WTC11 (cell line): ENCODE data around the gene RBSN. TPM values are rescaled to one million over a fixed set of nuclear protein-coding genes. Genes with fewer than 3 reads are reported as not detected.

Experiments
- ATAC-seq: fragments of 200-7000 bp; cut with Tn5 transposase; 2 replicates; pipeline ENCODE4 v1.10.0; 2021; ENCODE audit warnings: mild to moderate bottlenecking, moderate library complexity
- CTCF ChIA-PET: fragments of 300-600 bp; sonication (Branson Sonifier 250); formaldehyde crosslinking; loops from one replicate; lab custom pipeline; 2021; ENCODE audit warnings: antibody characterized with exemption; lab: Charles Lee
- POLR2A ChIA-PET: fragments of 350-600 bp; sonication (Branson Sonifier 250); formaldehyde crosslinking; loops from one replicate; lab custom pipeline; 2021; ENCODE audit warnings: antibody characterized with exemption; lab: Charles Lee
- DNase-seq: peaks from one replicate; pipeline ENCODE4 v3.0.0; 2021; ENCODE audit warnings: low spot score
- H3K27ac Mint-ChIP-seq: 2 replicates; pipeline ENCODE4 v1.8.0; 2021; ENCODE audit warnings: mixed read lengths
- H3K27me3 Mint-ChIP-seq: 2 replicates; pipeline ENCODE4 v1.8.0; 2021; ENCODE audit warnings: low read depth, mild to moderate bottlenecking, moderate library complexity, mixed read lengths
- H3K36me3 Mint-ChIP-seq: 2 replicates; pipeline ENCODE4 v1.8.0; 2021; ENCODE audit warnings: mixed read lengths
- H3K4me1 Mint-ChIP-seq: 2 replicates; pipeline ENCODE4 v1.8.0; 2022; ENCODE audit warnings: mixed read lengths
- H3K4me3 Mint-ChIP-seq: 2 replicates; pipeline ENCODE4 v1.8.0; 2021; ENCODE audit warnings: mild to moderate bottlenecking, moderate library complexity, mixed read lengths
- H3K9me3 Mint-ChIP-seq: 2 replicates; pipeline ENCODE4 v1.8.0; 2021; ENCODE audit warnings: mixed read lengths
- ATF1 ChIP-seq: sonication (generic); formaldehyde crosslinking; IDR thresholded peaks from 2 replicates; pipeline ENCODE4 v1.8.1; 2023; ENCODE audit warnings: mild to moderate bottlenecking, moderate library complexity, missing genetic modification reagents
- CDX4 ChIP-seq: fragments of 250-450 bp; sonication (Bioruptor Pico); IDR thresholded peaks from 2 replicates; pipeline ENCODE4 v1.9.0; 2021; ENCODE audit warnings: moderate library complexity, mild to moderate bottlenecking, inconsistent platforms, borderline replicate concordance
- CREB1 ChIP-seq: sonication (generic); formaldehyde crosslinking; IDR thresholded peaks from 2 replicates; pipeline ENCODE4 v1.8.0; 2023; ENCODE audit warnings: mild to moderate bottlenecking, missing genetic modification reagents
- E2F1 ChIP-seq: sonication (generic); formaldehyde crosslinking; IDR thresholded peaks from 2 replicates; pipeline ENCODE4 v1.8.0; 2022; ENCODE audit warnings: mild to moderate bottlenecking, missing genetic modification reagents
- EMX1 ChIP-seq: fragments of 250-450 bp; sonication (Bioruptor Pico); IDR thresholded peaks from 2 replicates; pipeline ENCODE4 v1.8.0; 2021; ENCODE audit warnings: mild to moderate bottlenecking
- GRHL2 ChIP-seq: fragments of 250-450 bp; sonication (Bioruptor Pico); IDR thresholded peaks from 2 replicates; pipeline ENCODE4 v1.8.0; 2022; ENCODE audit warnings: mild to moderate bottlenecking, moderate library complexity; ENCODE audit not compliant: insufficient replicate concordance, severe bottlenecking
- HMGA2 ChIP-seq: fragments of 250-450 bp; sonication (Bioruptor Pico); IDR thresholded peaks from 2 replicates; pipeline ENCODE4 v1.4.0; 2021; ENCODE audit warnings: mild to moderate bottlenecking, moderate library complexity
- JAZF1 ChIP-seq: fragments of 250-450 bp; sonication (Bioruptor Pico); IDR thresholded peaks from 2 replicates; pipeline ENCODE4 v1.9.0; 2021; ENCODE audit warnings: moderate library complexity, mild to moderate bottlenecking, inconsistent platforms
- NR3C1 ChIP-seq: sonication (generic); formaldehyde crosslinking; conservative IDR thresholded peaks from 2 replicates; pipeline ENCODE4 v1.8.1; 2023; ENCODE audit warnings: low read depth, mild to moderate bottlenecking, missing genetic modification reagents
- PRDM15 ChIP-seq: sonication (generic); formaldehyde crosslinking; IDR thresholded peaks from 2 replicates; pipeline ENCODE4 v1.8.0; 2022; ENCODE audit warnings: missing genetic modification reagents
- RORB ChIP-seq: fragments of 250-450 bp; sonication (Bioruptor Pico); IDR thresholded peaks from 2 replicates; pipeline ENCODE4 v1.9.0; 2021; ENCODE audit warnings: mild to moderate bottlenecking
- SMAD4 ChIP-seq: sonication (generic); formaldehyde crosslinking; IDR thresholded peaks from 2 replicates; pipeline ENCODE4 v1.8.0; 2022; ENCODE audit warnings: mild to moderate bottlenecking, missing genetic modification reagents
- SP1 ChIP-seq: sonication (generic); formaldehyde crosslinking; conservative IDR thresholded peaks from 2 replicates; pipeline ENCODE4 v1.8.1; 2022; ENCODE audit warnings: missing genetic modification reagents
- ZBTB21 ChIP-seq: sonication (generic); formaldehyde crosslinking; IDR thresholded peaks from 2 replicates; pipeline ENCODE4 v1.8.1; 2023; ENCODE audit warnings: mild to moderate bottlenecking, missing genetic modification reagents, borderline replicate concordance
- ZNF396 ChIP-seq: fragments of 250-450 bp; sonication (Bioruptor Pico); IDR thresholded peaks from 2 replicates; pipeline ENCODE4 v1.8.0; 2021; ENCODE audit warnings: mild to moderate bottlenecking, moderate library complexity, borderline replicate concordance
- total RNA-seq: library from RNA; stranded (reverse); gene quantifications from 3 replicates; pipeline ENCODE4 v1.2.3, GENCODE V29; 2021
- TF ChIP-seq, protein P1 (sequence below): sonication (generic); formaldehyde crosslinking; IDR thresholded peaks from 2 replicates; pipeline ENCODE4 v1.8.1; 2022; ENCODE audit warnings: mild to moderate bottlenecking, missing genetic modification reagents, moderate library complexity, borderline replicate concordance
- TF ChIP-seq, protein P2 (sequence below): sonication (generic); formaldehyde crosslinking; IDR thresholded peaks from 2 replicates; pipeline ENCODE4 v1.8.0; 2023; ENCODE audit warnings: missing genetic modification reagents
- TF ChIP-seq, protein P3 (sequence below): fragments of 250-450 bp; sonication (Bioruptor Pico); conservative IDR thresholded peaks from 2 replicates; pipeline ENCODE4 v1.9.0; 2021; ENCODE audit warnings: mild to moderate bottlenecking

Gene RBSN
- total RNA-seq, 1 experiment from 2014 or later = 24.2 TPM

DNA sequence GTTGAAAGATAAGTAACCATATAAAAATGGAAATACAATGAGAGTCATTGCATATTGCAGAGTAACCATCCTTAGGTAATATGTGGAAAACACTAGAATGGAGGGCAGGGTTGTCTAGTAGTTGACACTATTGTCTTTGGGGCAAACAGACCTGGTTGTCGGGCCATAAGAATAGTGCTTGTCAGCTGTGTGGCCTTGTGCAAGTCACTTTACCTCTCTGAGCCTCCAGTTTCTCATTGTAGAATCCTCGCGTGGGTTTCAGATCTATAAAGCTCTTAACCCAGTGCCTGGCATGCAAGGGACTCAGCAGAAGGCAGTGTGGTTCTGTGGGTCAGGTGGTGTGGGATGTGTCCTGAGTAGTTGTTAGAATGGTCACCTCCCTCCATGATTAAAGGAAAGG lies 65.8 kb downstream of the RBSN start:
- CTCF ChIA-PET = interaction anchor here (0.6 kb wide), 2 partner anchors 9 to 262 kb away, joined by 4 to 5 read pairs; no protein-coding TSS in a partner anchor
- DNase-seq = no peak
- POLR2A ChIA-PET = no interaction called here
- no peak for ATAC-seq
- no peak overlapping the region for H3K4me3 Mint-ChIP-seq
- H3K27ac Mint-ChIP-seq = no peak overlapping the region
- no peaks in the 10 kb centered on the region for H3K4me1 Mint-ChIP-seq
- no peaks in the 10 kb centered on the region; the same call in 1 of the 2 replicates for H3K27me3 Mint-ChIP-seq
- peaks cover 72% of the 10 kb centered on the region for H3K36me3 Mint-ChIP-seq
- TF ChIP-seq PRDM15 (no peak), ZNF396 (CRISPR knock-in tag) (no peak), EMX1 (CRISPR knock-in tag) (no peak), GRHL2 (CRISPR knock-in tag) (no peak), CREB1 (no peak), JAZF1 (CRISPR knock-in tag) (no peak), SP1 (CRISPR knock-in tag) (no peak), ATF1 (CRISPR knock-in tag) (no peak), NR3C1 (CRISPR knock-in tag) (no peak), RORB (CRISPR knock-in tag) (no peak), ZBTB21 (CRISPR knock-in tag) (no peak)
- TF ChIP-seq, protein P1, sequence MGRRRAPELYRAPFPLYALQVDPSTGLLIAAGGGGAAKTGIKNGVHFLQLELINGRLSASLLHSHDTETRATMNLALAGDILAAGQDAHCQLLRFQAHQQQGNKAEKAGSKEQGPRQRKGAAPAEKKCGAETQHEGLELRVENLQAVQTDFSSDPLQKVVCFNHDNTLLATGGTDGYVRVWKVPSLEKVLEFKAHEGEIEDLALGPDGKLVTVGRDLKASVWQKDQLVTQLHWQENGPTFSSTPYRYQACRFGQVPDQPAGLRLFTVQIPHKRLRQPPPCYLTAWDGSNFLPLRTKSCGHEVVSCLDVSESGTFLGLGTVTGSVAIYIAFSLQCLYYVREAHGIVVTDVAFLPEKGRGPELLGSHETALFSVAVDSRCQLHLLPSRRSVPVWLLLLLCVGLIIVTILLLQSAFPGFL (CRISPR knock-in tag) = no peak
- TF ChIP-seq, protein P2, sequence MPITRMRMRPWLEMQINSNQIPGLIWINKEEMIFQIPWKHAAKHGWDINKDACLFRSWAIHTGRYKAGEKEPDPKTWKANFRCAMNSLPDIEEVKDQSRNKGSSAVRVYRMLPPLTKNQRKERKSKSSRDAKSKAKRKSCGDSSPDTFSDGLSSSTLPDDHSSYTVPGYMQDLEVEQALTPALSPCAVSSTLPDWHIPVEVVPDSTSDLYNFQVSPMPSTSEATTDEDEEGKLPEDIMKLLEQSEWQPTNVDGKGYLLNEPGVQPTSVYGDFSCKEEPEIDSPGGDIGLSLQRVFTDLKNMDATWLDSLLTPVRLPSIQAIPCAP (CRISPR knock-in tag) = no peak
- no peaks in the 10 kb centered on the region for H3K9me3 Mint-ChIP-seq

- no peaks in the 10 kb centered on the region for H3K4me1 Mint-ChIP-seq
- ATAC-seq (no peak), DNase-seq (no peak)
- ChIA-PET CTCF (no interaction called here), POLR2A (no interaction called here)
- peaks cover 69% of the 10 kb centered on the region for H3K36me3 Mint-ChIP-seq
- H3K9me3 Mint-ChIP-seq = no peaks in the 10 kb centered on the region
- H3K4me3 Mint-ChIP-seq = no peak overlapping the region
- no peak for TF ChIP-seq SMAD4 (CRISPR knock-in tag)
- no peak for TF ChIP-seq HMGA2 (CRISPR knock-in tag)
- TF ChIP-seq, protein P3, sequence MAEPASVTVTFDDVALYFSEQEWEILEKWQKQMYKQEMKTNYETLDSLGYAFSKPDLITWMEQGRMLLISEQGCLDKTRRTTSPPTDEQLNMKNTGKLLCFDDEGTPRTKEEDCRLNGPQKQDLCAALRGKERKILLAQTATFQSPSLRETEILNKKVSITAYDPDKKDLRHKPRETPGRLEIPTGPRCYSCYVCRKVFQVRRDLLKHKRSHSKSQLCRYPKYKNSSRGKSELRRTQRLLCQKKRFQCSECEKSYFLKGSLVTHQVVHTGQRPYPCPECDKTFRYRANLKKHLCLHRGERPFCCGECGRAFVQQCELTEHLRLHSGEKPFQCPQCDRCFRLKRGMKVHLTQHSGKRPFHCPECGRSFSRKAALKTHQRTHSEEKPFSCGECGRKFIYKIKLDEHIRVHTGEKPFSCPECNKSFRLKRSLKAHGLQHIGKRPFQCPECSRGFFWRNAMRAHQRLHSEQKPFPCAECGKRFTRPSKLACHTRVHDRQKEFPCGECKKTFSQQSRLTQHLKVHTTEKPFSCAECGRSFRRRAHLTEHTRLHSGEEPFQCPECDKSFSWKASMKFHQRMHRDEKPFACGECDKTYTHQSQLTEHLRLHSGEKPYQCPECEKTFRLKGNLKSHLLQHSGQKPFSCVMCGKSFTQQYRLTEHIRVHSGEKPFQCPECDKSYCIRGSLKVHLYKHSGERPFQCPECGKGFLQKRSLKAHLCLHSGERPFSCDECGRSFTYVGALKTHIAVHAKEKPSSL (CRISPR knock-in tag) = no peak
- no peaks in the 10 kb centered on the region; the same call in 1 of the 2 replicates for H3K27me3 Mint-ChIP-seq
- no peak overlapping the region for H3K27ac Mint-ChIP-seq
Measured at GRCh38 chr3:15032650-15033049, 66.3 kb downstream of the RBSN start.

- no peak overlapping the region for H3K27ac Mint-ChIP-seq
- peaks cover 70% of the 10 kb centered on the region for H3K36me3 Mint-ChIP-seq
- ChIA-PET CTCF (interaction anchor here (1.0 to 1.2 kb wide), 2 partner anchors 22 to 104 kb away, joined by 4 to 7 read pairs; no protein-coding TSS in a partner anchor), POLR2A (no interaction called here)
- peaks cover 7% of the 10 kb centered on the region for H3K4me1 Mint-ChIP-seq
- H3K4me3 Mint-ChIP-seq = no peak overlapping the region
- no peaks in the 10 kb centered on the region; the same call in 1 of the 2 replicates for H3K27me3 Mint-ChIP-seq
- DNase-seq = no peak
- no peak for TF ChIP-seq EMX1 (CRISPR knock-in tag)
- TF ChIP-seq E2F1 (CRISPR knock-in tag) = no peak
- no peak for TF ChIP-seq CDX4 (CRISPR knock-in tag)
- no peak for ATAC-seq
- no peaks in the 10 kb centered on the region for H3K9me3 Mint-ChIP-seq
Measured at GRCh38 chr3:15029625-15030024, 69.3 kb downstream of the RBSN start.
